Neuronal stem cell (in vitro differentiated cells): ENCODE data around the gene ABCA13.
A peak's percentile ranks its signal among the peaks of the same experiment; 100 is the strongest.

Experiments
- DNase-seq: peaks from one replicate; pipeline ENCODE4 v3.0.0-alpha.2; 2013; ENCODE audit warnings: low spot score
- H2AFZ ChIP-seq: one replicate; pipeline ENCODE4 v1.6.1; 2013; ENCODE audit warnings: mild to moderate bottlenecking, low read length, inconsistent platforms
- H2AK5ac ChIP-seq: 2 replicates; pipeline ENCODE4 v1.6.1; 2013; ENCODE audit warnings: low read depth, mild to moderate bottlenecking, inconsistent platforms, low read length, moderate library complexity, mixed read lengths
- H2BK120ac ChIP-seq: 2 replicates; pipeline ENCODE4 v1.6.1; 2013; ENCODE audit warnings: low read depth, mild to moderate bottlenecking, inconsistent platforms, low read length, moderate library complexity, mixed read lengths
- H2BK12ac ChIP-seq: one replicate; pipeline ENCODE4 v1.6.1; 2013; ENCODE audit warnings: low read length, inconsistent platforms
- H2BK15ac ChIP-seq: 2 replicates; pipeline ENCODE4 v1.6.1; 2013; ENCODE audit warnings: mild to moderate bottlenecking, low read length, inconsistent platforms, mixed read lengths
- H2BK5ac ChIP-seq: one replicate; pipeline ENCODE4 v1.6.1; 2013; ENCODE audit warnings: inconsistent platforms, mild to moderate bottlenecking, low read length, moderate library complexity
- H3K14ac ChIP-seq: one replicate; pipeline ENCODE4 v1.6.1; 2013; ENCODE audit warnings: low read length, inconsistent platforms
- H3K18ac ChIP-seq: 2 replicates; pipeline ENCODE4 v1.6.1; 2013; ENCODE audit warnings: low read length, inconsistent platforms
- H3K23ac ChIP-seq: 2 replicates; pipeline ENCODE4 v1.6.1; 2013; ENCODE audit warnings: low read depth, mild to moderate bottlenecking, mixed read lengths, low read length, inconsistent platforms; ENCODE audit not compliant: poor library complexity
- H3K27ac ChIP-seq: replicated peaks from 3 replicates; pipeline ENCODE4 v1.5.1; 2013; ENCODE audit warnings: low read length, inconsistent platforms
- H3K27me3 ChIP-seq, 3 experiments: 2 replicates each; pipeline ENCODE4 v1.6.1; 2013; ENCODE audit warnings: low read length in 3 of 3, mild to moderate bottlenecking in 2 of 3, inconsistent platforms in 1 of 3, low read depth in 1 of 3, mixed read lengths in 1 of 3, moderate library complexity in 1 of 3; ENCODE audit not compliant: control insufficient read depth in 3 of 3, insufficient read depth in 3 of 3
- H3K36me3 ChIP-seq, 2 donors: replicated peaks in 1 of 2; 2 replicates each; pipeline ENCODE4 v1.6.1; 2013; ENCODE audit warnings: low read length in 2 of 2; ENCODE audit not compliant: control insufficient read depth in 2 of 2, insufficient read depth in 2 of 2
- H3K4ac ChIP-seq: 2 replicates; pipeline ENCODE4 v1.6.1; 2013; ENCODE audit warnings: inconsistent platforms, mild to moderate bottlenecking, low read length, moderate library complexity
- H3K4me1 ChIP-seq, 2 donors: 1 replicate in 1 of 2; 2 replicates in 1 of 2; pipeline ENCODE4 v1.6.1; 2013; ENCODE audit warnings: low read length in 2 of 2, low read depth in 1 of 2; ENCODE audit not compliant: control insufficient read depth in 2 of 2, insufficient read depth in 1 of 2
- H3K4me2 ChIP-seq: one replicate; pipeline ENCODE4 v1.6.1; 2013; ENCODE audit warnings: mild to moderate bottlenecking, low read length, inconsistent platforms; ENCODE audit not compliant: insufficient read depth, poor library complexity, severe bottlenecking
- H3K4me3 ChIP-seq, 2 donors: 2 replicates each; pipeline ENCODE4 v1.5.1; 2013; ENCODE audit warnings: low read length in 2 of 2, mild to moderate bottlenecking in 2 of 2, inconsistent platforms in 1 of 2, moderate library complexity in 1 of 2
- H3K79me1 ChIP-seq: one replicate; pipeline ENCODE4 v1.6.1; 2013; ENCODE audit warnings: low read depth, mild to moderate bottlenecking, inconsistent platforms, low read length, moderate library complexity
- H3K9ac ChIP-seq: one replicate; pipeline ENCODE4 v1.6.1; 2013; ENCODE audit warnings: mild to moderate bottlenecking, low read depth, low read length, inconsistent platforms; ENCODE audit not compliant: poor library complexity
- H3K9me3 ChIP-seq, 2 donors: replicated peaks in 1 of 2; 2 replicates each; pipeline versions ENCODE3 to v1.6.1; 2013; ENCODE audit warnings: low read length in 2 of 2, mild to moderate bottlenecking in 2 of 2, inconsistent platforms in 1 of 2, low read depth in 1 of 2, mixed read lengths in 1 of 2, moderate library complexity in 1 of 2; ENCODE audit not compliant: control insufficient read depth in 2 of 2, insufficient read depth in 1 of 2
- H4K8ac ChIP-seq: one replicate; pipeline ENCODE4 v1.6.1; 2013; ENCODE audit warnings: low read depth, mild to moderate bottlenecking, inconsistent platforms, low read length, moderate library complexity
- H4K91ac ChIP-seq: one replicate; pipeline ENCODE4 v1.6.1; 2013; ENCODE audit warnings: low read length, low read depth, mild to moderate bottlenecking, inconsistent platforms; ENCODE audit not compliant: poor library complexity
- WGBS, 2 donors: extraction: QIAGEN DNeasy Blood & Tissue Kit; methylation state at CpG; one replicate each; pipeline ENCODE4 v1.1.7; 2013; ENCODE audit warnings: missing lambda C conversion rate in 2 of 2, mixed read lengths in 1 of 2; ENCODE audit not compliant: insufficient read length in 2 of 2, insufficient replicate concordance in 1 of 2; ENCODE audit errors: extremely low coverage in 2 of 2; 5-methylcytosine and 5-hydroxymethylcytosine counted together

The ABCA13 gene

DNA sequence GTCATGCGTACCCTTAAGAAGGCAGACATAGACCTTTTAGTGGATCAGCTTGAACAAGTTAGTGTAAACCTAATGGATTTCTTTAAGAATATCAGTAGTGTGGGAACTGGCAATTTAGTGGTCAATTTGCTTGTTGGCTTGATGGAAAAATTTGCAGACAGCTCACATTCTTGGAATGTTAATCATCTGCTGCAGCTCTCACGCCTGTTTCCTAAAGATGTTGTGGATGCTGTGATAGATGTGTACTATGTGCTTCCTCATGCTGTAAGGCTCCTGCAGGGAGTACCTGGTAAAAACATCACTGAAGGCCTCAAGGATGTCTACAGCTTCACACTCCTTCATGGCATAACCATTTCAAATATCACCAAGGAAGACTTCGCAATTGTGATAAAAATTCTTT, 103.4 kb downstream of the ABCA13 start:
- Histone ChIP-seq H3K27ac (no peak overlapping the region), H3K27me3 (no peaks in the 10 kb centered on the region), H3K4me1 (no peaks in the 10 kb centered on the region), H3K23ac (no peak overlapping the region), H3K14ac (no peak overlapping the region), H2BK120ac (no peak overlapping the region), H3K4me2 (no peak overlapping the region), H3K9me3 (no peaks in the 10 kb centered on the region), H2BK5ac (no peak overlapping the region), H4K8ac (no peak overlapping the region), H2BK12ac (no peak overlapping the region), H3K79me1 (no peaks in the 10 kb centered on the region), H2AFZ (no peak overlapping the region), H4K91ac (no peak overlapping the region), H2BK15ac (no peak overlapping the region), H3K18ac (no peak overlapping the region), H3K9ac (no peak overlapping the region), H3K36me3 (no peaks in the 10 kb centered on the region), H3K4me3 (no peak overlapping the region), H3K4ac (no peak overlapping the region), H2AK5ac (no peak overlapping the region)
- no CpG with 5 or more reads among the region's 3 CpGs for WGBS, 2 donors
- no peak for DNase-seq

DNA sequence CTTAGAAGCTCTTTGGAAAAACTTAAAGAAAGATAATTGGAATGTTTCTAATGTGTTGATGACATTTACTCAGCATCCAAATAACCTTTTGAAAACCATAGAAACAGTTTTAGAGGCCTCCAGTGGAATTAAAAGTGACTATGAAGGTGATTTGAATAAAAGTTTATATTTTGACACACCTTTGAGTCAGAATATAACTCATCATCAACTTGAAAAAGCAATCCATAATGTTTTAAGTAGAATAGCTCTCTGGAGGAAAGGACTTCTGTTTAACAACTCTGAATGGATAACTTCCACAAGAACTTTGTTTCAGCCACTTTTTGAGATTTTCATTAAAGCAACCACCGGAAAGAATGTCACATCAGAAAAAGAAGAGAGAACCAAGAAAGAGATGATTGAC, 108.2 kb downstream of the ABCA13 start:
- no peak overlapping the region for H3K18ac ChIP-seq
- H2BK15ac ChIP-seq: no peak overlapping the region
- no peaks in the 10 kb centered on the region for H3K36me3 ChIP-seq
- no peak overlapping the region for H4K8ac ChIP-seq
- H3K9me3 ChIP-seq: no peaks in the 10 kb centered on the region
- no peak overlapping the region for H3K27ac ChIP-seq
- H3K14ac ChIP-seq: no peak overlapping the region
- WGBS, 2 donors: no CpG with 5 or more reads among the region's 1 CpG
- no peak overlapping the region for H2BK5ac ChIP-seq
- no peak overlapping the region for H3K23ac ChIP-seq
- no peak overlapping the region for H2BK120ac ChIP-seq
- H2BK12ac ChIP-seq: no peak overlapping the region
- H2AK5ac ChIP-seq: no peak overlapping the region
- no peaks in the 10 kb centered on the region for H3K79me1 ChIP-seq
- H3K4me1 ChIP-seq: no peaks in the 10 kb centered on the region
- DNase-seq: no peak
- H3K4ac ChIP-seq: no peak overlapping the region
- no peak overlapping the region for H3K9ac ChIP-seq
- no peak overlapping the region for H4K91ac ChIP-seq
- no peak overlapping the region for H2AFZ ChIP-seq
- no peak overlapping the region for H3K4me3 ChIP-seq
- H3K27me3 ChIP-seq: no peaks in the 10 kb centered on the region
- no peak overlapping the region for H3K4me2 ChIP-seq

DNA sequence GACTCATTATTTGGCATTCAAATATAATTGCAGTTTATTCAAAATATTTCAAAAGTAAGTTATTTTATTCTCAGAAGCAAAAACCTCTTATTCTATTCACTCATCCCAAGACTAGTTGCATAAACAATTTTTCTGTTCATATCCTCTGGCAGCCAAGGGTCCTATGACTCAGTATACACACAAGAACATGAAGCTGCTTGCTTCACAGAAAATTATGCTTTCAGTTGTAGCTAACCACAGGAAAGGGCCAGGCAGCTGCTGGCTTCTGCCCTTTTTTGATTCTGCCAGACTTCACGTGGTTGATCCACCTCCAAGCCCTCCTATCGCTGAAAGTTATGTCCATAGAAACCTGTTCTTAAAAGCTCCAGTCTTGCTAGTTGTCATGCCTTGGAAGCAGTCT, 108.8 kb downstream of the ABCA13 start:
- H2BK120ac ChIP-seq: no peak overlapping the region
- no peak overlapping the region for H3K9ac ChIP-seq
- no peak overlapping the region for H2BK15ac ChIP-seq
- H3K27ac ChIP-seq: no peak overlapping the region
- H3K36me3 ChIP-seq: no peaks in the 10 kb centered on the region
- H2BK5ac ChIP-seq: no peak overlapping the region
- H3K4me3 ChIP-seq: no peak overlapping the region
- H3K27me3 ChIP-seq: no peaks in the 10 kb centered on the region
- no peaks in the 10 kb centered on the region for H3K79me1 ChIP-seq
- H2AFZ ChIP-seq: no peak overlapping the region
- no peak overlapping the region for H2BK12ac ChIP-seq
- H3K14ac ChIP-seq: no peak overlapping the region
- H3K4me1 ChIP-seq: no peaks in the 10 kb centered on the region
- no peak overlapping the region for H3K18ac ChIP-seq
- no peak overlapping the region for H2AK5ac ChIP-seq
- H3K23ac ChIP-seq: no peak overlapping the region
- no peaks in the 10 kb centered on the region for H3K9me3 ChIP-seq
- H4K8ac ChIP-seq: no peak overlapping the region
- no peak for DNase-seq
- no peak overlapping the region for H4K91ac ChIP-seq
- no peak overlapping the region for H3K4ac ChIP-seq
- no peak overlapping the region for H3K4me2 ChIP-seq
- no CpG with 5 or more reads among the region's 2 CpGs for WGBS, 2 donors

DNA sequence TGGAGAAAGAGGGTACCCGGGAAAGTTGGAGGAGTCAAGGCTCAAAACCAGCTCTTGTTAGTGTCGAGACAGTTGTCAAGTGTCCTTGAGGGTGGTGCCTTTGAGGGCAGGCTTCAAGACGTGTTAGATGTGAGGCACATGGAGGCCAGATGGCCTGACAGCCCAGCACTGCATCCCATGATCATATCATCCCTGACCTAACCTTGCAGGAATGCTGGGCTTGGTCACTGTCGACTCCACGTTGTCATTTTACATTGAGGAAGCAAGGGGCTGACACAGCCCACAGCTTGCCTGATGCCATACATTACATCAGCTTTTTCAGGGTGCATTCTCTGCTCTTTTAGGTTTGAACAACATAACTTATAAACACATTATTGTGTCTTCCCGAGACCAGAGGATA, 114.1 kb downstream of the ABCA13 start:
- no peak overlapping the region for H3K4me2 ChIP-seq
- DNase-seq: no peak
- H4K8ac ChIP-seq: no peak overlapping the region
- no peak overlapping the region for H3K9ac ChIP-seq
- H2BK12ac ChIP-seq: no peak overlapping the region
- no peak overlapping the region for H2BK5ac ChIP-seq
- H3K23ac ChIP-seq: no peak overlapping the region
- no peak overlapping the region for H2BK15ac ChIP-seq
- no peak overlapping the region for H2AFZ ChIP-seq
- H3K9me3 ChIP-seq: no peaks in the 10 kb centered on the region
- H3K14ac ChIP-seq: no peak overlapping the region
- H3K4me3 ChIP-seq: no peak overlapping the region
- H3K27ac ChIP-seq: no peak overlapping the region
- WGBS, 2 donors: no CpG with 5 or more reads among the region's 6 CpGs
- H2BK120ac ChIP-seq: no peak overlapping the region
- no peak overlapping the region for H3K4ac ChIP-seq
- H4K91ac ChIP-seq: no peak overlapping the region
- H2AK5ac ChIP-seq: no peak overlapping the region
- H3K27me3 ChIP-seq: no peaks in the 10 kb centered on the region
- H3K18ac ChIP-seq: peak overlapping the region; percentile 6
- no peaks in the 10 kb centered on the region for H3K4me1 ChIP-seq
- H3K79me1 ChIP-seq: no peaks in the 10 kb centered on the region
- H3K36me3 ChIP-seq: no peaks in the 10 kb centered on the region
